ENCODE results near the gene VPS4B. TPM values are rescaled to one million over a fixed set of nuclear protein-coding genes. Genes with fewer than 3 reads are reported as not detected.

Gene VPS4B
- total and polyA plus RNA-seq, 2 experiments from 2014 or later, result 30.2 to 49.4 TPM

DNA sequence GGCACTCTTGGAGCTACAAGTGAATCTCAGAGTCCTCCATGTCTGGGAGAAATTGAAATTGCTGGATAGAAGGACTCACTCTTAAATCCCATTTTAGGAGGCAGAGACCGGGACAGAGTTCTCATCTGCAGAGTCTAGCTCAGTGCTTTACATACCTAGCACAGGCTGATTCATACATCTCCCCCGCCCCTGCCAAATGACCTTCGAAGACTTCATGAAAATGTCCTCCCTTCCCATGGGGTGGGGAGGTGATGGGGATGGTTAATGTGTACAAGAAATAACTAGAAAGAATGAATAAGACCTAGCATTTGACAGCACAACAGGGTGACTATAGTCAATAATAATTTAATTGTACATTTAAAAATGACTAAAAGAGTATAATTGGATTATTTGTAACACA lies 46.3 kb upstream of the VPS4B start:
- Mint-ChIP-seq H3K27ac (no peak overlapping the region), H3K4me1 (no peaks in the 10 kb centered on the region), H3K9me3 (no peaks in the 10 kb centered on the region), H3K4me3 (no peak overlapping the region), H3K36me3 (ENCODE audit: low read depth) (no peaks in the 10 kb centered on the region), H3K27me3 (ENCODE audit: insufficient read depth, low read depth, poor library complexity) (no peaks in the 10 kb centered on the region)
- no peak for ATAC-seq
- Histone ChIP-seq H3K4me3 (no peak overlapping the region), H4K20me1 (replicated peaks; ENCODE audit: insufficient read depth) (no peaks in the 10 kb centered on the region), H3K36me3 (ENCODE audit: insufficient read depth) (no peaks in the 10 kb centered on the region), H3K27me3 (ENCODE audit: insufficient read depth) (no peaks in the 10 kb centered on the region), H3K4me1 (ENCODE audit: insufficient read depth) (no peaks in the 10 kb centered on the region), H3K4me2 (no peak overlapping the region), H3K9me2 (ENCODE audit: insufficient read depth) (no peaks in the 10 kb centered on the region), H2AFZ (no peak overlapping the region), H3K27ac (ENCODE audit: low read depth) (no peak overlapping the region), H3K79me2 (replicated peaks; ENCODE audit: insufficient read depth) (no peaks in the 10 kb centered on the region), H3F3A (replicated peaks; ENCODE audit: low read depth) (no peaks in the 10 kb centered on the region)
- TF ChIP-seq ZNF331 (CRISPR knock-in tag; IDR thresholded peaks at IDR 0.05; ENCODE audit: low read depth) (no peak), ZNF462 (CRISPR knock-in tag; IDR thresholded peaks at IDR 0.05) (no peak), CTCF (conservative IDR thresholded peaks at IDR 0.05; ENCODE audit: low read depth in 2 of 2) (no peak), CREB1 (CRISPR knock-in tag; IDR thresholded peaks at IDR 0.05; ENCODE audit: low read depth) (no peak), EZH2 (IDR thresholded peaks at IDR 0.05; ENCODE audit: low read depth, unreplicated experiment) (no peak), STAT1 (IDR thresholded peaks at IDR 0.05; ENCODE audit: unreplicated experiment) (no peak), ETS1 (IDR thresholded peaks at IDR 0.05) (no peak), ZNF114 (CRISPR knock-in tag; IDR thresholded peaks at IDR 0.05) (no peak), JUNB (IDR thresholded peaks at IDR 0.05; ENCODE audit: unreplicated experiment) (no peak), EZH2phosphoT487 (IDR thresholded peaks at IDR 0.05; ENCODE audit: unreplicated experiment) (no peak), POLR2AphosphoS5 (IDR thresholded peaks at IDR 0.05; ENCODE audit: low read depth) (no peak), NANOG (IDR thresholded peaks at IDR 0.05; ENCODE audit: borderline replicate concordance) (no peak)
- TF ChIP-seq, protein P1, sequence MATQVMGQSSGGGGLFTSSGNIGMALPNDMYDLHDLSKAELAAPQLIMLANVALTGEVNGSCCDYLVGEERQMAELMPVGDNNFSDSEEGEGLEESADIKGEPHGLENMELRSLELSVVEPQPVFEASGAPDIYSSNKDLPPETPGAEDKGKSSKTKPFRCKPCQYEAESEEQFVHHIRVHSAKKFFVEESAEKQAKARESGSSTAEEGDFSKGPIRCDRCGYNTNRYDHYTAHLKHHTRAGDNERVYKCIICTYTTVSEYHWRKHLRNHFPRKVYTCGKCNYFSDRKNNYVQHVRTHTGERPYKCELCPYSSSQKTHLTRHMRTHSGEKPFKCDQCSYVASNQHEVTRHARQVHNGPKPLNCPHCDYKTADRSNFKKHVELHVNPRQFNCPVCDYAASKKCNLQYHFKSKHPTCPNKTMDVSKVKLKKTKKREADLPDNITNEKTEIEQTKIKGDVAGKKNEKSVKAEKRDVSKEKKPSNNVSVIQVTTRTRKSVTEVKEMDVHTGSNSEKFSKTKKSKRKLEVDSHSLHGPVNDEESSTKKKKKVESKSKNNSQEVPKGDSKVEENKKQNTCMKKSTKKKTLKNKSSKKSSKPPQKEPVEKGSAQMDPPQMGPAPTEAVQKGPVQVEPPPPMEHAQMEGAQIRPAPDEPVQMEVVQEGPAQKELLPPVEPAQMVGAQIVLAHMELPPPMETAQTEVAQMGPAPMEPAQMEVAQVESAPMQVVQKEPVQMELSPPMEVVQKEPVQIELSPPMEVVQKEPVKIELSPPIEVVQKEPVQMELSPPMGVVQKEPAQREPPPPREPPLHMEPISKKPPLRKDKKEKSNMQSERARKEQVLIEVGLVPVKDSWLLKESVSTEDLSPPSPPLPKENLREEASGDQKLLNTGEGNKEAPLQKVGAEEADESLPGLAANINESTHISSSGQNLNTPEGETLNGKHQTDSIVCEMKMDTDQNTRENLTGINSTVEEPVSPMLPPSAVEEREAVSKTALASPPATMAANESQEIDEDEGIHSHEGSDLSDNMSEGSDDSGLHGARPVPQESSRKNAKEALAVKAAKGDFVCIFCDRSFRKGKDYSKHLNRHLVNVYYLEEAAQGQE (IDR thresholded peaks at IDR 0.05; ENCODE audit: unreplicated experiment), result no peak
- DNase-seq (ENCODE audit: low spot score), result no peak

All from GM23338 (cell line).